ENCODE measurements around the gene MFAP4.

MFAP4 gene

GRCh38 chr17:19347323-19348080, 39.5 kb downstream of the MFAP4 start:
- DNase-seq = no peak

GRCh38 chr17:19346351-19347255, 40.4 kb downstream of the MFAP4 start:
- no peak for DNase-seq

GRCh38 chr17:19345486-19346350, 41.3 kb downstream of the MFAP4 start:
- DNase-seq = no peak

- DNase-seq = no peak
Observed at GRCh38 chr17:19345067-19345460, 41.9 kb downstream of the MFAP4 start.

GRCh38 chr17:19344311-19345066, 42.5 kb downstream of the MFAP4 start:
- DNase-seq = no peak

GRCh38 chr17:19343671-19344151, 43.3 kb downstream of the MFAP4 start:
- DNase-seq = no peak

GRCh38 chr17:19343256-19343630, 43.7 kb downstream of the MFAP4 start:
- no peak for DNase-seq

- DNase-seq = no peak
Observed at GRCh38 chr17:19342611-19343255, 44.3 kb downstream of the MFAP4 start.

GRCh38 chr17:19341641-19342610, 45.1 kb downstream of the MFAP4 start:
- no peak for DNase-seq

GRCh38 chr17:19341211-19341631, 45.8 kb downstream of the MFAP4 start:
- DNase-seq = no peak

GRCh38 chr17:19339341-19339815, 47.6 kb downstream of the MFAP4 start:
- no peak for DNase-seq

- no peak for DNase-seq
Observed at GRCh38 chr17:19338031-19338990, 48.7 kb downstream of the MFAP4 start.

- no peak for DNase-seq
Observed at GRCh38 chr17:19337712-19338023, 49.3 kb downstream of the MFAP4 start.

GRCh38 chr17:19336938-19337711, 49.9 kb downstream of the MFAP4 start:
- DNase-seq = no peak

- no peak for DNase-seq
Observed at GRCh38 chr17:19335951-19336631, 50.9 kb downstream of the MFAP4 start.

- DNase-seq = no peak
Observed at GRCh38 chr17:19334331-19334730, 52.7 kb downstream of the MFAP4 start.

GRCh38 chr17:19333736-19334290, 53.2 kb downstream of the MFAP4 start:
- no peak for DNase-seq
